H9 (cell line): ENCODE measurements around the gene DEGS2. TPM values are rescaled to one million over a fixed set of nuclear protein-coding genes. Genes with fewer than 3 reads are reported as not detected.

Source experiments
- DNase-seq: peaks from one replicate; pipeline ENCODE4 v3.0.0-alpha.2; 2017
- H2AFZ ChIP-seq: one replicate; pipeline ENCODE4 v1.6.1; 2013; ENCODE audit warnings: mild to moderate bottlenecking, low read length, control low read depth, moderate library complexity
- H2AK5ac ChIP-seq: 2 replicates; pipeline ENCODE4 v1.6.1; 2013; ENCODE audit warnings: low read length, control low read depth, mixed read lengths; ENCODE audit not compliant: insufficient read length
- H2BK120ac ChIP-seq: one replicate; pipeline ENCODE4 v1.6.1; 2013; ENCODE audit warnings: low read depth, mild to moderate bottlenecking, low read length, control low read depth, inconsistent platforms; ENCODE audit not compliant: poor library complexity, severe bottlenecking
- H2BK12ac ChIP-seq: 2 replicates; pipeline ENCODE4 v1.6.1; 2013; ENCODE audit warnings: low read length, control low read depth, mixed read lengths, low read depth; ENCODE audit not compliant: insufficient read length
- H2BK15ac ChIP-seq: 2 replicates; pipeline ENCODE4 v1.6.1; 2013; ENCODE audit warnings: low read depth, low read length, control low read depth
- H2BK20ac ChIP-seq: one replicate; pipeline ENCODE4 v1.6.1; 2013; ENCODE audit warnings: low read depth, mild to moderate bottlenecking, low read length, control low read depth, inconsistent platforms; ENCODE audit not compliant: poor library complexity, severe bottlenecking
- H2BK5ac ChIP-seq: 2 replicates; pipeline ENCODE4 v1.6.1; 2013; ENCODE audit warnings: low read length, control low read depth, mixed read lengths; ENCODE audit not compliant: insufficient read length
- H3K14ac ChIP-seq: 2 replicates; pipeline ENCODE4 v1.6.1; 2013; ENCODE audit warnings: low read length, control low read depth; ENCODE audit not compliant: insufficient read depth
- H3K18ac ChIP-seq: 2 replicates; pipeline ENCODE4 v1.6.1; 2013; ENCODE audit warnings: low read depth, mild to moderate bottlenecking, mixed read lengths, low read length, control low read depth; ENCODE audit not compliant: insufficient read length
- H3K23ac ChIP-seq: 2 replicates; pipeline ENCODE4 v1.6.1; 2013; ENCODE audit warnings: low read length, control low read depth, mixed read lengths, low read depth; ENCODE audit not compliant: insufficient read length
- H3K23me2 ChIP-seq: 2 replicates; pipeline ENCODE4 v1.6.1; 2013; ENCODE audit warnings: low read depth, mild to moderate bottlenecking, mixed read lengths, low read length, control low read depth; ENCODE audit not compliant: insufficient read length, poor library complexity, severe bottlenecking
- H3K27ac ChIP-seq: 2 replicates; pipeline ENCODE4 v1.5.1; 2013; ENCODE audit warnings: low read length, control low read depth, mixed read lengths, low read depth; ENCODE audit not compliant: insufficient read length
- H3K27me3 ChIP-seq: 2 replicates; pipeline ENCODE4 v1.6.1; 2013; ENCODE audit warnings: low read length, control low read depth, inconsistent platforms; ENCODE audit not compliant: insufficient read depth
- H3K4ac ChIP-seq: 2 replicates; pipeline ENCODE4 v1.6.1; 2013; ENCODE audit warnings: low read depth, mild to moderate bottlenecking, control low read depth, inconsistent platforms, low read length, moderate library complexity
- H3K4me1 ChIP-seq: 2 replicates; pipeline ENCODE4 v1.6.1; 2013; ENCODE audit warnings: low read length, control low read depth, inconsistent platforms; ENCODE audit not compliant: insufficient read depth
- H3K4me2 ChIP-seq: 2 replicates; pipeline ENCODE4 v1.6.1; 2013; ENCODE audit warnings: low read length, control low read depth, mixed read lengths; ENCODE audit not compliant: insufficient read length, insufficient read depth
- H3K56ac ChIP-seq: 2 replicates; pipeline ENCODE4 v1.6.1; 2013; ENCODE audit warnings: low read depth, mild to moderate bottlenecking, mixed read lengths, low read length, control low read depth; ENCODE audit not compliant: insufficient read length
- H3K79me1 ChIP-seq: 2 replicates; pipeline ENCODE4 v1.6.1; 2013; ENCODE audit warnings: low read depth, mild to moderate bottlenecking, moderate library complexity, low read length, control low read depth, inconsistent platforms; ENCODE audit not compliant: insufficient read depth, poor library complexity, severe bottlenecking
- H3K79me2 ChIP-seq: 2 replicates; pipeline ENCODE4 v1.6.1; 2013; ENCODE audit warnings: low read length, control low read depth, inconsistent platforms; ENCODE audit not compliant: insufficient read depth
- H3K9ac ChIP-seq: 2 replicates; pipeline ENCODE4 v1.6.1; 2013; ENCODE audit warnings: low read length, control low read depth, mixed read lengths; ENCODE audit not compliant: insufficient read length; ENCODE audit errors: extremely low read depth
- H3K9me3 ChIP-seq: one replicate; pipeline ENCODE4 v1.6.1; 2013; ENCODE audit warnings: low read depth, low read length, inconsistent platforms; ENCODE audit not compliant: control insufficient read depth
- H3T11ph ChIP-seq: one replicate; pipeline ENCODE4 v1.6.1; 2013; ENCODE audit warnings: mild to moderate bottlenecking, low read length, control low read depth, inconsistent platforms
- H4K20me1 ChIP-seq: one replicate; pipeline ENCODE4 v1.6.1; 2013; ENCODE audit not compliant: control insufficient read depth, insufficient read length, insufficient read depth
- H4K5ac ChIP-seq: 2 replicates; pipeline ENCODE4 v1.6.1; 2013; ENCODE audit warnings: low read depth, mild to moderate bottlenecking, mixed read lengths, low read length, control low read depth; ENCODE audit not compliant: insufficient read length
- H4K8ac ChIP-seq: replicated peaks from 2 replicates; pipeline ENCODE4 v1.6.1; 2013; ENCODE audit warnings: low read length, control low read depth, mixed read lengths, low read depth; ENCODE audit not compliant: insufficient read length
- H4K91ac ChIP-seq: 2 replicates; pipeline ENCODE4 v1.6.1; 2013; ENCODE audit warnings: low read depth, mild to moderate bottlenecking, moderate library complexity, mixed read lengths, low read length, control low read depth; ENCODE audit not compliant: insufficient read length
- H3K27ac Mint-ChIP-seq, 3 experiments: 2 replicates in 2 of 3; 3 replicates in 1 of 3; pipeline ENCODE4 v1.8.0; 2020 to 2021; ENCODE audit warnings: mixed read lengths in 3 of 3, mild to moderate bottlenecking in 1 of 3, moderate library complexity in 1 of 3
- H3K27me3 Mint-ChIP-seq: 2 replicates; pipeline ENCODE4 v1.8.0; 2021; ENCODE audit warnings: low read depth, mild to moderate bottlenecking, moderate library complexity, mixed read lengths
- H3K36me3 Mint-ChIP-seq, 3 experiments: 2 replicates in 2 of 3; 3 replicates in 1 of 3; pipeline ENCODE4 v1.8.0; 2020 to 2021; ENCODE audit warnings: low read depth in 3 of 3, mixed read lengths in 3 of 3; ENCODE audit not compliant: insufficient read depth in 1 of 3
- H3K4me1 Mint-ChIP-seq, 2 experiments: 2 replicates each; pipeline ENCODE4 v1.8.0; 2020; ENCODE audit warnings: mixed read lengths in 2 of 2
- H3K4me3 Mint-ChIP-seq, 2 experiments: 2 replicates in 1 of 2; 3 replicates in 1 of 2; pipeline ENCODE4 v1.8.0; 2020 to 2021; ENCODE audit warnings: mild to moderate bottlenecking in 2 of 2, mixed read lengths in 2 of 2, moderate library complexity in 1 of 2
- H3K9me3 Mint-ChIP-seq, 2 experiments: 2 replicates in 1 of 2; 3 replicates in 1 of 2; pipeline ENCODE4 v1.8.0; 2020; ENCODE audit warnings: mild to moderate bottlenecking in 2 of 2, mixed read lengths in 2 of 2, moderate library complexity in 1 of 2
- WGBS: extraction: QIAGEN DNeasy Blood & Tissue Kit; methylation state at CpG from one replicate; pipeline ENCODE4 v1.1.7; 2013; ENCODE audit warnings: missing lambda C conversion rate, low lambda C conversion rate, mixed read lengths; ENCODE audit not compliant: insufficient read length; ENCODE audit errors: extremely low coverage; 5-methylcytosine and 5-hydroxymethylcytosine counted together
- total RNA-seq: library from RNA; stranded (reverse); gene quantifications from 2 replicates; pipeline ENCODE4 v1.2.1, GENCODE V29; 2021
- TF ChIP-seq, protein P1 (sequence below): fragments of 200-600 bp; sonication (generic); conservative IDR thresholded peaks from 3 replicates; pipeline ENCODE4 v1.8.0; 2021; ENCODE audit warnings: antibody characterized with exemption, mild to moderate bottlenecking

DEGS2 gene
- total RNA-seq, 1 experiment from 2014 or later = 0.72 TPM

- H3K4me1 Mint-ChIP-seq = peaks cover 16 to 18% of the 10 kb centered on the region in 2 experiments
- no peak overlapping the region for H3K9ac ChIP-seq
- no peaks in the 10 kb centered on the region; a peak in 1 of 7 replicates for H3K36me3 Mint-ChIP-seq
These were observed 55.5 kb downstream of the DEGS2 start for GRCh38 chr14:100104006-100104352.

More at GRCh38 chr14:100104006-100104352, 55.5 kb downstream of the DEGS2 start:
- H3K4me3 Mint-ChIP-seq = no peak overlapping the region
- H3K4ac ChIP-seq = no peak overlapping the region
- H3K27ac Mint-ChIP-seq = no peak overlapping the region
- H4K91ac ChIP-seq = no peak overlapping the region
- H2BK5ac ChIP-seq = no peak overlapping the region
- H3K27me3 ChIP-seq = no peaks in the 10 kb centered on the region
- H3K18ac ChIP-seq = no peak overlapping the region
- H3K56ac ChIP-seq = no peak overlapping the region
- H3K27me3 Mint-ChIP-seq = no peaks in the 10 kb centered on the region
- DNase-seq = no peak
- H3K9me3 ChIP-seq = no peaks in the 10 kb centered on the region
- H2BK120ac ChIP-seq = no peak overlapping the region
- no peak overlapping the region for H4K5ac ChIP-seq
- no peak overlapping the region for H3K27ac ChIP-seq
- no peak overlapping the region for H2AK5ac ChIP-seq
- H3K23me2 ChIP-seq = no peaks in the 10 kb centered on the region
- no peaks in the 10 kb centered on the region for H4K20me1 ChIP-seq
- WGBS = no CpG with 5 or more reads among the region's 4 CpGs
- no peak overlapping the region for H3T11ph ChIP-seq
- H3K4me2 ChIP-seq = no peak overlapping the region
- no peak overlapping the region for H4K8ac ChIP-seq
- H3K9me3 Mint-ChIP-seq = no peaks in the 10 kb centered on the region
- H2BK12ac ChIP-seq = no peak overlapping the region
- peaks cover 4% of the 10 kb centered on the region; the same call in 1 of the 2 replicates for H3K4me1 ChIP-seq
- H2AFZ ChIP-seq = no peak overlapping the region
- no peak overlapping the region for H2BK15ac ChIP-seq
- no peak overlapping the region for H3K23ac ChIP-seq
- H3K79me2 ChIP-seq = no peaks in the 10 kb centered on the region
- H3K14ac ChIP-seq = no peak overlapping the region
- TF ChIP-seq, protein P1, sequence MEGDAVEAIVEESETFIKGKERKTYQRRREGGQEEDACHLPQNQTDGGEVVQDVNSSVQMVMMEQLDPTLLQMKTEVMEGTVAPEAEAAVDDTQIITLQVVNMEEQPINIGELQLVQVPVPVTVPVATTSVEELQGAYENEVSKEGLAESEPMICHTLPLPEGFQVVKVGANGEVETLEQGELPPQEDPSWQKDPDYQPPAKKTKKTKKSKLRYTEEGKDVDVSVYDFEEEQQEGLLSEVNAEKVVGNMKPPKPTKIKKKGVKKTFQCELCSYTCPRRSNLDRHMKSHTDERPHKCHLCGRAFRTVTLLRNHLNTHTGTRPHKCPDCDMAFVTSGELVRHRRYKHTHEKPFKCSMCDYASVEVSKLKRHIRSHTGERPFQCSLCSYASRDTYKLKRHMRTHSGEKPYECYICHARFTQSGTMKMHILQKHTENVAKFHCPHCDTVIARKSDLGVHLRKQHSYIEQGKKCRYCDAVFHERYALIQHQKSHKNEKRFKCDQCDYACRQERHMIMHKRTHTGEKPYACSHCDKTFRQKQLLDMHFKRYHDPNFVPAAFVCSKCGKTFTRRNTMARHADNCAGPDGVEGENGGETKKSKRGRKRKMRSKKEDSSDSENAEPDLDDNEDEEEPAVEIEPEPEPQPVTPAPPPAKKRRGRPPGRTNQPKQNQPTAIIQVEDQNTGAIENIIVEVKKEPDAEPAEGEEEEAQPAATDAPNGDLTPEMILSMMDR = no peak
- H3K79me1 ChIP-seq = no peaks in the 10 kb centered on the region
- no peak overlapping the region for H2BK20ac ChIP-seq
